OCI-LY7 (cell line): ENCODE measurements around the gene IL4I1. TPM values are rescaled to one million over a fixed set of nuclear protein-coding genes. Genes with fewer than 3 reads are reported as not detected.

Source experiments
- BruUV-seq: library from RNA; stranded (reverse); fragments of 400-500 nt; replicated peaks from 2 replicates; lab custom pipeline; 2021; lab: Mats Ljungman, UMichigan
- CTCF ChIA-PET: fragments of 300-600 bp; sonication (Branson Sonifier 250); formaldehyde crosslinking; loops from one replicate; lab custom pipeline; 2022; ENCODE audit warnings: antibody characterized with exemption; ENCODE audit not compliant: unreplicated experiment; lab: Charles Lee
- POLR2A ChIA-PET: fragments of 300-600 bp; sonication (Branson Sonifier 250); formaldehyde crosslinking; loops from one replicate; lab custom pipeline; 2022; ENCODE audit warnings: antibody characterized with exemption; lab: Charles Lee
- DNase-seq: peaks from one replicate; pipeline ENCODE4 v3.0.0-alpha.2; 2015; ENCODE audit warnings: low spot score
- H2AFZ ChIP-seq: fragments of 200-600 bp; sonication (generic), shearing (Covaris generic); 2 replicates; pipeline ENCODE4 v1.6.1; 2014; ENCODE audit warnings: mild to moderate bottlenecking, antibody characterized with exemption, low read length, moderate library complexity
- H3K27ac ChIP-seq: fragments of 200-600 bp; sonication (generic); 2 replicates; pipeline ENCODE4 v1.5.1; 2014; ENCODE audit warnings: mixed run types, low read depth, mild to moderate bottlenecking, moderate library complexity, low read length, inconsistent platforms; ENCODE audit not compliant: poor library complexity, severe bottlenecking
- H3K36me3 ChIP-seq: fragments of 200-600 bp; sonication (generic); 2 replicates; pipeline ENCODE4 v1.6.1; 2014; ENCODE audit warnings: mild to moderate bottlenecking, antibody characterized with exemption, low read length, moderate library complexity, mixed read lengths; ENCODE audit not compliant: insufficient read depth
- H3K4me1 ChIP-seq: fragments of 200-600 bp; sonication (generic); 2 replicates; pipeline ENCODE4 v1.5.1; 2014; ENCODE audit warnings: mild to moderate bottlenecking, low read length; ENCODE audit not compliant: insufficient read depth, poor library complexity, severe bottlenecking
- H3K4me2 ChIP-seq: fragments of 200-600 bp; sonication (generic); 2 replicates; pipeline ENCODE4 v1.6.1; 2014; ENCODE audit warnings: mild to moderate bottlenecking, low read length
- H3K4me3 ChIP-seq: fragments of 200-600 bp; sonication (generic); 2 replicates; pipeline ENCODE4 v1.5.1; 2014; ENCODE audit warnings: mild to moderate bottlenecking, low read depth, low read length; ENCODE audit not compliant: poor library complexity, severe bottlenecking
- H3K79me2 ChIP-seq: fragments of 200-600 bp; sonication (generic); 2 replicates; pipeline ENCODE4 v1.6.1; 2016; ENCODE audit warnings: low read depth, mild to moderate bottlenecking, low read length, moderate library complexity, mixed read lengths; ENCODE audit not compliant: insufficient read depth
- H3K9me2 ChIP-seq: fragments of 200-600 bp; sonication (generic); 2 replicates; pipeline ENCODE4 v1.6.1; 2016; ENCODE audit warnings: mild to moderate bottlenecking, low read length, mixed read lengths; ENCODE audit not compliant: insufficient read depth
- H3K9me3 ChIP-seq: fragments of 200-600 bp; sonication (generic); 2 replicates; pipeline ENCODE4 v1.6.1; 2014; ENCODE audit warnings: mild to moderate bottlenecking, mixed run types, low read length, mixed read lengths
- H4K20me1 ChIP-seq: fragments of 200-600 bp; sonication (generic); 2 replicates; pipeline ENCODE4 v1.6.1; 2014; ENCODE audit warnings: mild to moderate bottlenecking, antibody characterized with exemption, low read length, moderate library complexity, mixed read lengths; ENCODE audit not compliant: insufficient read depth
- EZH2phosphoT487 ChIP-seq: fragments of 200-600 bp; sonication (generic); IDR thresholded peaks from 2 replicates; pipeline ENCODE4 v1.6.1; 2018; ENCODE audit warnings: low read depth, borderline replicate concordance, mild to moderate bottlenecking, mixed run types, antibody characterized with exemption, low read length, moderate library complexity, mixed read lengths
- intact Hi-C: fragments of 100-400 bp; cut with micrococcal nuclease; formaldehyde crosslinking; loops from one replicate; pipeline ENCODE4 v1.10.0; 2022; ENCODE audit not compliant: unreplicated experiment
- total RNA-seq, 2 experiments: library from RNA; depleted of rRNA in 1 of 2; stranded (reverse); fragments of >200 nt in 1 of 2; shearing (Covaris generic) in 1 of 2; gene quantifications; 2 replicates each; pipeline ENCODE4 v1.2.3, GENCODE V29; 2014 to 2022
- TF ChIP-seq, protein P1 (sequence below): fragments of 200-600 bp; sonication (generic); conservative IDR thresholded peaks from 2 replicates; pipeline ENCODE4 v1.5.1; 2014; ENCODE audit warnings: mild to moderate bottlenecking, antibody characterized with exemption, low read length, moderate library complexity, mixed read lengths

IL4I1 gene
- total RNA-seq, 2 experiments from 2014 or later, result 0.25 to 1.7 TPM

DNA sequence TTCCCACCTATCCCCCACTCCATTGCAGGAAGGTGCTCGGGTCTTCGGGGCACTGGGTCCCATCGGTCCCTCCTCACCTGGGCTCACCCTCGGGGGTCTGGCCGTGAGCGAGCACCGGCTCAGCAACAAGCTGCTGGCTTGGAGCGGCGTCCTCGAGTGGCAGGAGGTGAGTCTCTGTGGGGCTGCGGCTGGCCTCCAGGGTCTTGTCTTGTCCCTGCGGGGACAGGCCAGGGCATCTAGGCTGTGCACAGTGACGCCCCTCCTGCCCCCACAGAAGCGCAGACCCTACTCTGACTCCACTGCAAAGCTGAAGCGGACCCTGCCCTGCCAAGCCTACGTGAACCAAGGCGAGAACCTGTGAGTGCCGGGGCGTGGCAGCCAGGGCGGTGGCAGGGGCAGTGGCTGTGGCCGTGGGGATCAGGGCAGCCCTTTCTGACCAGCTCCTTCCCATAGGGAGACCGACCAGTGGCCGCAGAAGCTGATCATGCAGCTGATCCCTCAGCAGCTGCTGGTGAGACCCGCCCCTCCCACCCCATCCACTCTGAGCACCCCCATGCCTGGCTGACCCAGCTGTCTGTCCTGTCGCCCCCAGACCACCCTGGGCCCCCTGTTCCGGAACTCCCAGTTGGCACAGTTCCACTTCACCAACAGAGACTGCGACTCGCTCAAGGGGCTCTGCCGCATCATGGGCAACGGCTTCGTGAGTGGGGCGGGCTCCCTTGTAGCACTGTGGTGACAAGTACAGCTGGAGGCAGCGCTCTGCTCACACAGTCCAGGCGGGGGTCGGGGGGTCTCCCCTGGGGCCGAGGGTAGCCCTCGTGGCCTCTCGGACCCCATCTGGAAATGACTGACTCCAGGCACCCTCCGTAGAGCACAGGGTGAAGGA lies 42.1 kb downstream of the IL4I1 start:
- intact Hi-C loops, result no loop called here
- H3K9me3 ChIP-seq, result no peaks in the 10 kb centered on the region
- H4K20me1 ChIP-seq, result peaks cover 20% of the 10 kb centered on the region
- POLR2A ChIA-PET, result no interaction called here
- TF ChIP-seq, protein P1, sequence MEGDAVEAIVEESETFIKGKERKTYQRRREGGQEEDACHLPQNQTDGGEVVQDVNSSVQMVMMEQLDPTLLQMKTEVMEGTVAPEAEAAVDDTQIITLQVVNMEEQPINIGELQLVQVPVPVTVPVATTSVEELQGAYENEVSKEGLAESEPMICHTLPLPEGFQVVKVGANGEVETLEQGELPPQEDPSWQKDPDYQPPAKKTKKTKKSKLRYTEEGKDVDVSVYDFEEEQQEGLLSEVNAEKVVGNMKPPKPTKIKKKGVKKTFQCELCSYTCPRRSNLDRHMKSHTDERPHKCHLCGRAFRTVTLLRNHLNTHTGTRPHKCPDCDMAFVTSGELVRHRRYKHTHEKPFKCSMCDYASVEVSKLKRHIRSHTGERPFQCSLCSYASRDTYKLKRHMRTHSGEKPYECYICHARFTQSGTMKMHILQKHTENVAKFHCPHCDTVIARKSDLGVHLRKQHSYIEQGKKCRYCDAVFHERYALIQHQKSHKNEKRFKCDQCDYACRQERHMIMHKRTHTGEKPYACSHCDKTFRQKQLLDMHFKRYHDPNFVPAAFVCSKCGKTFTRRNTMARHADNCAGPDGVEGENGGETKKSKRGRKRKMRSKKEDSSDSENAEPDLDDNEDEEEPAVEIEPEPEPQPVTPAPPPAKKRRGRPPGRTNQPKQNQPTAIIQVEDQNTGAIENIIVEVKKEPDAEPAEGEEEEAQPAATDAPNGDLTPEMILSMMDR, result no peak
- TF ChIP-seq EZH2phosphoT487, result no peak
- H3K36me3 ChIP-seq, result peaks cover 62% of the 10 kb centered on the region
- BruUV-seq, result no TSS peak
- H2AFZ ChIP-seq, result no peak overlapping the region
- CTCF ChIA-PET, result no interaction called here
- H3K9me2 ChIP-seq, result no peaks in the 10 kb centered on the region
- no peak overlapping the region for H3K4me3 ChIP-seq
- H3K79me2 ChIP-seq, result peaks cover 24% of the 10 kb centered on the region
- no peak overlapping the region for H3K4me2 ChIP-seq
- H3K4me1 ChIP-seq, result peaks cover 28% of the 10 kb centered on the region
- no peak for DNase-seq
- no peak overlapping the region for H3K27ac ChIP-seq

DNA sequence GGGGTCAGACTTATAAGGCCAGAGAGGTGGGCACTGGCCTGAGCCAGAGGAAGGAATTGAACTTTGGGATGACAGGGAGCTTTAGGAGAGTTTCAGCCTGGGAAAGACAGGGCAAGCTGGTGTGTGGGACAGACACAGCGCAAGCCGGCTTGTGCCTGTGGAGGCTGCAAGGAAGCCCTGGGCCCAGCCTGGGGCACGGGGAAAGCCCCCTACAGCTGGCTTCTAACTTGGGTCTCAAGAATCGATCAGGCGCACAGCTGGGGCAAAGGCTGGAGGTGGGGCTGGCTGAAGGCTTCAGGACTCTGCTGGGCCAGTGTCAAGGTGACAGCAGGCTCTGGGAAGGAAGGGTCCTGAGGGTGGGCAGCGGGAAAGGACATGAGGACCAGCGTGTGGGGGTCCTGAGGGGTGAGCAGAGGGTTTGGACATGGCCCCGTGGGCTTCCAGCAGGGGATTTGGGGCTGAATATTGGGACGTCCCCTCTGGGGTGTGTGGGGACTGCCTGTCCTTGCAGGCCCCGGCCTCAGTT lies 42.8 kb downstream of the IL4I1 start:
- intact Hi-C loops, result no loop called here
- POLR2A ChIA-PET, result no interaction called here
- CTCF ChIA-PET, result no interaction called here
- no peak for DNase-seq
- no peaks in the 10 kb centered on the region for H3K9me2 ChIP-seq
- H3K79me2 ChIP-seq, result peaks cover 24% of the 10 kb centered on the region
- H3K27ac ChIP-seq, result no peak overlapping the region
- peaks cover 28% of the 10 kb centered on the region for H3K4me1 ChIP-seq
- no peaks in the 10 kb centered on the region for H3K9me3 ChIP-seq
- H3K36me3 ChIP-seq, result peaks cover 56% of the 10 kb centered on the region
- no peak overlapping the region for H2AFZ ChIP-seq
- H3K4me3 ChIP-seq, result no peak overlapping the region
- peaks cover 20% of the 10 kb centered on the region for H4K20me1 ChIP-seq
- TF ChIP-seq, protein P1, result no peak
- no peak for TF ChIP-seq EZH2phosphoT487
- no TSS peak for BruUV-seq
- peak overlapping the region; percentile 94 for H3K4me2 ChIP-seq

DNA sequence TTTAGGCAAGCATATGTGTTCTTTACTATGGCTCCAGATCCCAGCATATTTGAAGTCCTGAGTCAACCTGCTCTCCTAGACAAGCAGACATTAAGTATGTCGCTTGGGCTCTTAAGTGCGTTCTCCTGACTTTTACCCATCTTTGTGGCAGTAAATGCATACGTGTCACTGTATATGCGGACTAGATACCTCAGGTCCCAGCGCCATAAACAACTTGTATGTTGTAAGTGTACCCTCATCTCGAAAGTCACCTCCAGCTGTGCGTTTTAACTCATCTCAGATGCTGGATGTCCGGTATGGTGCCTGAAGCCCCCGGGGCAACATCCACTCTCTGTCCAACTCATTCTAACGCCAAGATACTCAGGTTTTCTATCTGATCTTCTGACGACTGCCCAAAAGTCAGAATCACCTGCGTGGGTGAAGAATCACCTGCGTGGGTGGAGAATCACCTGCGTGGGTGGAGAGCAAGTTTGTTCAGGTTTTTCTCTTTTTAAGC lies 44.0 kb downstream of the IL4I1 start:
- Histone ChIP-seq H3K4me1 (peaks cover 28% of the 10 kb centered on the region), H3K36me3 (peaks cover 43% of the 10 kb centered on the region), H3K9me2 (no peaks in the 10 kb centered on the region), H3K79me2 (peaks cover 24% of the 10 kb centered on the region), H2AFZ (no peak overlapping the region), H4K20me1 (peaks cover 20% of the 10 kb centered on the region), H3K27ac (no peak overlapping the region), H3K4me2 (peak overlapping the region; percentile 94), H3K9me3 (no peaks in the 10 kb centered on the region), H3K4me3 (peak overlapping the region; percentile 88)
- BruUV-seq, result TSS peak; percentile 79
- TF ChIP-seq EZH2phosphoT487, result no peak
- TF ChIP-seq, protein P1, result no peak
- DNase-seq, result peak; percentile 31
- intact Hi-C loops, result no loop called here
- ChIA-PET CTCF (no interaction called here), POLR2A (no interaction called here)
